Fibroblast of lung (primary cell): ENCODE data around the gene PPAT. TPM values are rescaled to one million over a fixed set of nuclear protein-coding genes. Genes with fewer than 3 reads are reported as not detected.

Experiments used
- DNase-seq, 2 donors: peaks; one replicate each; pipeline versions ENCODE4 v3.0.0 to v3.0.0-alpha.2; 2010; ENCODE audit warnings: low read depth in 2 of 2
- H2AFZ ChIP-seq: 2 replicates; pipeline ENCODE4 v1.5.1; 2012; ENCODE audit warnings: low read length, control low read depth, inconsistent platforms
- H3K27ac ChIP-seq: 2 replicates; pipeline ENCODE4 v1.5.1; 2011; ENCODE audit warnings: low read length, control low read depth; ENCODE audit not compliant: insufficient read depth
- H3K27me3 ChIP-seq: 2 replicates; pipeline ENCODE4 v1.5.1; 2011; ENCODE audit warnings: mild to moderate bottlenecking, low read length; ENCODE audit not compliant: control insufficient read depth, insufficient read depth
- H3K36me3 ChIP-seq: 2 replicates; pipeline ENCODE4 v1.5.1; 2011; ENCODE audit warnings: low read length; ENCODE audit not compliant: control insufficient read depth, insufficient read depth
- H3K4me1 ChIP-seq: 2 replicates; pipeline ENCODE4 v1.5.1; 2011; ENCODE audit warnings: low read length; ENCODE audit not compliant: control insufficient read depth, insufficient read depth; ENCODE audit errors: extremely low read depth
- H3K4me2 ChIP-seq: 2 replicates; pipeline ENCODE4 v1.5.1; 2011; ENCODE audit warnings: low read length, control low read depth; ENCODE audit not compliant: insufficient read depth; ENCODE audit errors: extremely low read depth
- H3K4me3 ChIP-seq, 4 experiments: fragments of 200-600 bp in 1 of 4; sonication (generic) in 1 of 4; replicated peaks in 1 of 4; 2 replicates each; pipeline ENCODE4 v1.5.1; 2011 to 2016; ENCODE audit warnings: low read length in 4 of 4, low read depth in 3 of 4, mild to moderate bottlenecking in 3 of 4, control low read depth in 2 of 4, inconsistent platforms in 1 of 4, mixed read lengths in 1 of 4; ENCODE audit not compliant: insufficient read depth in 1 of 4; ENCODE audit errors: control extremely low read depth in 1 of 4
- H3K79me2 ChIP-seq: 2 replicates; pipeline ENCODE4 v1.5.1; 2012; ENCODE audit warnings: mild to moderate bottlenecking, low read length, inconsistent platforms; ENCODE audit not compliant: control insufficient read depth, insufficient read depth
- H3K9ac ChIP-seq: 2 replicates; pipeline ENCODE4 v1.5.1; 2011; ENCODE audit warnings: mild to moderate bottlenecking, low read length, control low read depth; ENCODE audit not compliant: insufficient read depth
- H3K9me3 ChIP-seq: 2 replicates; pipeline ENCODE4 v1.5.1; 2012; ENCODE audit warnings: low read depth, low read length; ENCODE audit not compliant: control insufficient read depth, insufficient read depth
- H4K20me1 ChIP-seq: 2 replicates; pipeline ENCODE4 v1.5.1; 2011; ENCODE audit warnings: low read length; ENCODE audit not compliant: control insufficient read depth, insufficient read depth; ENCODE audit errors: extremely low read depth
- EZH2 ChIP-seq: IDR thresholded peaks from 2 replicates; pipeline ENCODE4 v1.5.1; 2012; ENCODE audit warnings: low read length, control low read depth, mild to moderate bottlenecking; ENCODE audit errors: missing control alignments
- polyA plus RNA-seq, 2 donors: library from polyadenylated mRNA; depleted of rRNA in 1 of 2; stranded (reverse) in 1 of 2; unstranded in 1 of 2; fragments of >200 nt; gene quantifications; 2 replicates each; pipeline ENCODE4 v1.2.1, GENCODE V29; 2011 to 2012; ENCODE audit warnings: missing spikeins in 1 of 2
- total RNA-seq: library from RNA; depleted of rRNA; stranded (reverse); fragments of >200 nt; gene quantifications from 2 replicates; pipeline ENCODE4 v1.2.1, GENCODE V29; 2014
- TF ChIP-seq, protein P1 (sequence below), 2 donors: IDR thresholded peaks in 1 of 2; conservative IDR thresholded peaks in 1 of 2; 1 replicate in 1 of 2; 2 replicates in 1 of 2; pipeline ENCODE4 v1.5.1; 2011 to 2012; ENCODE audit warnings: low read length in 2 of 2, control low read depth in 1 of 2, inconsistent platforms in 1 of 2, low read depth in 1 of 2, mild to moderate bottlenecking in 1 of 2

PPAT gene
- total and polyA plus RNA-seq, 2 donors (not counting 1 experiment from before 2014, with no cell fraction given), result 8.6 to 14.9 TPM

DNA sequence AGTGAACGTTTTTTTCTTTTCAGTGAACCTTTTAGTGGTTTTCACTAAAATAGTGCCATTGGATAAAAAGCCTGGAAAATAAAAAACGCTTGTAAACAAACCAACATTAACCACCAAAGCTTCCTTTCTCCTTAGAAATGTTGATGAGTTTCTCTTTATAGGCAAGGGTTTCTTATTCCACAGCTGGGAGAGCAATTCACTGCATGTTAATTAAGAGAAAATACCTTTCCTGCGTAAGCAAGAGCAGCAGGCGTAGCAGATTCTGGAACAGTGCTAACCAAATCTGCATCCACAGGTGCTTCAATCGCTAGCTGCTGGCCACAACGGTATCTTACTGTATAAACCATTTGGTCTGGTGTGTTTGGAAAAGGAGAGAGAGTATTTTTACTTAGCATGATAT lies 34.9 kb downstream of the PPAT start:
- Histone ChIP-seq H3K4me3 (no peak overlapping the region), H3K79me2 (no peaks in the 10 kb centered on the region), H3K4me2 (no peak overlapping the region), H4K20me1 (no peaks in the 10 kb centered on the region), H3K9me3 (no peaks in the 10 kb centered on the region), H3K27ac (no peak overlapping the region), H3K4me1 (no peaks in the 10 kb centered on the region), H3K27me3 (no peaks in the 10 kb centered on the region), H3K36me3 (no peaks in the 10 kb centered on the region), H3K9ac (no peak overlapping the region), H2AFZ (no peak overlapping the region)
- TF ChIP-seq, protein P1, sequence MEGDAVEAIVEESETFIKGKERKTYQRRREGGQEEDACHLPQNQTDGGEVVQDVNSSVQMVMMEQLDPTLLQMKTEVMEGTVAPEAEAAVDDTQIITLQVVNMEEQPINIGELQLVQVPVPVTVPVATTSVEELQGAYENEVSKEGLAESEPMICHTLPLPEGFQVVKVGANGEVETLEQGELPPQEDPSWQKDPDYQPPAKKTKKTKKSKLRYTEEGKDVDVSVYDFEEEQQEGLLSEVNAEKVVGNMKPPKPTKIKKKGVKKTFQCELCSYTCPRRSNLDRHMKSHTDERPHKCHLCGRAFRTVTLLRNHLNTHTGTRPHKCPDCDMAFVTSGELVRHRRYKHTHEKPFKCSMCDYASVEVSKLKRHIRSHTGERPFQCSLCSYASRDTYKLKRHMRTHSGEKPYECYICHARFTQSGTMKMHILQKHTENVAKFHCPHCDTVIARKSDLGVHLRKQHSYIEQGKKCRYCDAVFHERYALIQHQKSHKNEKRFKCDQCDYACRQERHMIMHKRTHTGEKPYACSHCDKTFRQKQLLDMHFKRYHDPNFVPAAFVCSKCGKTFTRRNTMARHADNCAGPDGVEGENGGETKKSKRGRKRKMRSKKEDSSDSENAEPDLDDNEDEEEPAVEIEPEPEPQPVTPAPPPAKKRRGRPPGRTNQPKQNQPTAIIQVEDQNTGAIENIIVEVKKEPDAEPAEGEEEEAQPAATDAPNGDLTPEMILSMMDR (conservative IDR thresholded peaks at IDR 0.05 in 1 of 2, IDR thresholded peaks at IDR 0.05 in 1 of 2; ENCODE audit: low read depth in 1 of 2, low read length in 2 of 2), result no peak
- TF ChIP-seq EZH2, result no peak
- no peak for DNase-seq

DNA sequence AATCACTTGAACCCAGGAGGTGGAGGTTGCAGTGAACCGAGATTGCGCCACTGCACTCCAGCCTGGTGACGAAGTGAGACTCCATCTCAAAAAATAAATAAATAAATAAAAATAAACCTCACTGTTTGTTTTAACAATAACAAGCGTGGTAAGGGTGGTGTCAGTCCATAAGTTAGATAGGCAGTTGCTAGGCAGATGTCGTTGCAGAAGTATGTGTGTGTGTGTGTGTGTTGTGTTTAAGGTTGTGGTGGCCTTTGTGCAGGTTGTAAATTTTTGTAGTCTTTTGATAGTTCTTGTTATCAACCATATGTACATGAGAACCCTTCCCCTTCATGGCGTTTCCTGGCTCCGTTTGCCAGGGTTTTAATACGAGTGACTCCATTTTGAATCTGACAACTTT lies 44.1 kb downstream of the PPAT start:
- no peak for DNase-seq
- Histone ChIP-seq H3K27me3 (no peaks in the 10 kb centered on the region), H3K4me3 (no peak overlapping the region), H2AFZ (no peak overlapping the region), H3K9me3 (no peaks in the 10 kb centered on the region), H3K36me3 (no peaks in the 10 kb centered on the region), H3K4me1 (no peaks in the 10 kb centered on the region), H3K27ac (no peak overlapping the region), H3K4me2 (no peak overlapping the region), H3K79me2 (peaks cover 11% of the 10 kb centered on the region), H4K20me1 (no peaks in the 10 kb centered on the region), H3K9ac (no peak overlapping the region)
- TF ChIP-seq, protein P1 (conservative IDR thresholded peaks at IDR 0.05 in 1 of 2, IDR thresholded peaks at IDR 0.05 in 1 of 2; ENCODE audit: low read depth in 1 of 2, low read length in 2 of 2), result no peak
- no peak for TF ChIP-seq EZH2

DNA sequence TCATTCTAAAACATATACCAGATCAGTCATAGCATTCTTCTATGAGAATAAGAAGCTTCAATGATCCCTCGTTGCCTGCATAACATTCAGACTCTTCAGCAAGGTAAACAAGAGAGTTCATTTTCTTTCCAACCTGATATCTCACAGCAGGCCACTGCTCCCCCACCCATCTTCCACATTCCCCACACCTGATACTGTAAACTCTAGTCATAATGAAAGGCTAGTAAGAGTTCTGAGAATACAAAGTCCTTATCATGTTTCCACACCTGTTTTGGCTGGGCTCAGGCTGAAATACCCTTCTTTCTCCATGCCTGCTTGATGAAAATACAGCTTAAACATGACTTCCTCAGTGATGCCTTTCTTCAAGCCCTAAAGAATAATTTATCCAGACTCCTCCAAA lies 45.9 kb downstream of the PPAT start:
- peaks cover 18% of the 10 kb centered on the region for H3K79me2 ChIP-seq
- no peaks in the 10 kb centered on the region for H3K36me3 ChIP-seq
- TF ChIP-seq, protein P1 (conservative IDR thresholded peaks at IDR 0.05 in 1 of 2, IDR thresholded peaks at IDR 0.05 in 1 of 2; ENCODE audit: low read depth in 1 of 2, low read length in 2 of 2), result no peak
- no peak for TF ChIP-seq EZH2
- H3K4me3 ChIP-seq, result no peak overlapping the region
- H4K20me1 ChIP-seq, result no peaks in the 10 kb centered on the region
- H3K4me2 ChIP-seq, result no peak overlapping the region
- no peaks in the 10 kb centered on the region for H3K27me3 ChIP-seq
- no peaks in the 10 kb centered on the region for H3K9me3 ChIP-seq
- H3K27ac ChIP-seq, result no peak overlapping the region
- H2AFZ ChIP-seq, result no peak overlapping the region
- H3K9ac ChIP-seq, result no peak overlapping the region
- no peak for DNase-seq
- no peaks in the 10 kb centered on the region for H3K4me1 ChIP-seq
